Ascending aorta (tissue), 2 donors: ENCODE measurements around the gene LDHB. TPM values are rescaled to one million over a fixed set of nuclear protein-coding genes. Genes with fewer than 3 reads are reported as not detected.
"Not testable (repeated sequence)": the region's sequence is repeated elsewhere in the genome, so short reads cannot be mapped to it uniquely, and the experiment has no call there.

Experiments used
- DNase-seq, 2 donors: peaks; one replicate each; pipeline ENCODE4 v3.0.0-alpha.2; 2019; ENCODE audit warnings: low spot score in 2 of 2
- H3K27ac ChIP-seq, 2 donors: fragments of 200-600 bp; sonication (generic); one replicate each; pipeline ENCODE4 v1.5.1; 2016 to 2017; ENCODE audit warnings: mild to moderate bottlenecking in 1 of 2
- H3K27me3 ChIP-seq: fragments of 200-600 bp; sonication (generic); one replicate; pipeline ENCODE4 v1.5.1; 2017
- H3K36me3 ChIP-seq, 2 donors: fragments of 200-600 bp; sonication (generic); one replicate each; pipeline ENCODE4 v1.5.1; 2016
- H3K4me1 ChIP-seq, 2 donors: fragments of 200-600 bp; sonication (generic); one replicate each; pipeline ENCODE4 v1.5.1; 2016 to 2017; ENCODE audit warnings: mild to moderate bottlenecking in 1 of 2
- H3K4me3 ChIP-seq, 2 donors: fragments of 200-600 bp; sonication (generic); one replicate each; pipeline ENCODE4 v1.5.1; 2016 to 2017; ENCODE audit warnings: mild to moderate bottlenecking in 1 of 2
- H3K9me3 ChIP-seq, 2 donors: fragments of 200-600 bp; sonication (generic); one replicate each; pipeline ENCODE4 v1.5.1; 2016
- CTCF ChIP-seq, 3 experiments: fragments of 200-600 bp in 2 of 3; fragments of 450-650 bp in 1 of 3; sonication (generic) in 2 of 3; IDR thresholded peaks; one replicate each; pipeline ENCODE4 v1.5.1; 2016 to 2019; ENCODE audit warnings: antibody characterized with exemption in 3 of 3, mild to moderate bottlenecking in 1 of 3, moderate library complexity in 1 of 3
- intact Hi-C: fragments of 100-400 bp; cut with DNase I; formaldehyde crosslinking; loops from one replicate; pipeline ENCODE4 v1.15.1; 2023
- total RNA-seq: library from RNA; depleted of rRNA; stranded (reverse); fragments of >200 nt; gene quantifications from one replicate; pipeline ENCODE4 v1.1.0, GENCODE V29; 2016

Gene LDHB
- total RNA-seq, 1 donor from 2014 or later: 125 TPM

- no peak for TF ChIP-seq CTCF (IDR thresholded peaks at IDR 0.05)
- intact Hi-C loops: no loop called here
These were observed 14.5 kb upstream of the LDHB start for GRCh38 chr12:21672146-21672545.

DNA sequence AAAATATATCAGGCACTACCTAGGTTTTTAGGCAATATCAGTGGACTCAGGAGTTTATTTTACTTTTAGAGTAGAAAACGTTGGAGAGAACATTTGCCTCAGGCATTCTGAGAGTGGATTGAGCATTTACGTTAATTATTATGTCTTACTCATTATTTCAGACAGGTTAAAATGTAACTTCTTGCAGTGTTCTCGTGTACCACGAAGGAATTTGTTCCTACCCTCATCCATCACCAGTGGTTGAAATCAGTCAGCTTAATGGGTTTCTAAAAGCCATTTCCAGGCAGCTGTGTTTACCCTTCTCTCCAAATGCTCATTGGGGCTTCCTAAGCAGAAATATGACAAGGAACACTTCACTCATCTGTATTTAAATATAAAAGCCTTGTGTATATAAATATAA lies 9.1 kb upstream of the LDHB start:
- DNase-seq: no peak
- no peaks in the 10 kb centered on the region for H3K4me1 ChIP-seq
- no peak for TF ChIP-seq CTCF (IDR thresholded peaks at IDR 0.05)
- no peaks in the 10 kb centered on the region for H3K36me3 ChIP-seq
- no peaks in the 10 kb centered on the region for H3K9me3 ChIP-seq
- H3K27ac ChIP-seq: no peak overlapping the region
- intact Hi-C loops: no loop called here
- H3K27me3 ChIP-seq: no peaks in the 10 kb centered on the region
- H3K4me3 ChIP-seq: no peak overlapping the region

More at GRCh38 chr12:21672146-21672545, 14.5 kb upstream of the LDHB start:
- no peaks in the 10 kb centered on the region for H3K36me3 ChIP-seq
- no peak overlapping the region for H3K27ac ChIP-seq
- H3K9me3 ChIP-seq: no peaks in the 10 kb centered on the region
- no peaks in the 10 kb centered on the region for H3K4me1 ChIP-seq
- no peaks in the 10 kb centered on the region for H3K27me3 ChIP-seq
- no peak overlapping the region for H3K4me3 ChIP-seq
- no peak for DNase-seq

DNA sequence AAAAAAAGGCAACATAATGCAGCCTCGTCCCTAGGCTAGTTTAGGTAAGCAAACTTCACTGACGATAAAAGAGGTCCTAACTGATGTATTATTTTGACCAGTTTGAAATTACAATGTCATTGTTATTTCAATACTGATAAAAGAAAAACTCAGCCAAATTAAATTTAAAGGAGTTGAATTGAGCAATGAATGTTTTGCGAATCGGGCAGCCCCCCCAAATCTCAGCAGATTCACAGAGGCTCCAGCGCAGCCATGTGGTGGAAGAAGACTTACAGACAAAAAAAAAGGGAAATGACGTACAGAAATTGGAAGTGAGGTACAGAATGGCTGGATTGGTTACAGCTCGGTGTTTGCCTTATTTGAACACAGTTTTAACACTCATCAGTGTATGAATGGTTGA lies 8.2 kb upstream of the LDHB start:
- intact Hi-C loops: no loop called here
- no peaks in the 10 kb centered on the region for H3K27me3 ChIP-seq
- no peaks in the 10 kb centered on the region for H3K9me3 ChIP-seq
- H3K36me3 ChIP-seq: no peaks in the 10 kb centered on the region
- no peak overlapping the region for H3K4me3 ChIP-seq
- no peaks in the 10 kb centered on the region for H3K4me1 ChIP-seq
- TF ChIP-seq CTCF (IDR thresholded peaks at IDR 0.05): no peak
- no peak overlapping the region for H3K27ac ChIP-seq
- no peak for DNase-seq

- Histone ChIP-seq H3K27me3 (no peaks in the 10 kb centered on the region), H3K36me3 (no peaks in the 10 kb centered on the region), H3K9me3 (no peaks in the 10 kb centered on the region), H3K4me1 (no peaks in the 10 kb centered on the region), H3K4me3 (no peak overlapping the region), H3K27ac (no peak overlapping the region)
- no peak for DNase-seq
- intact Hi-C loops: no loop called here
- TF ChIP-seq CTCF (IDR thresholded peaks at IDR 0.05): no peak
These were observed 4.6 kb upstream of the LDHB start for GRCh38 chr12:21662122-21662792.

- DNase-seq: not testable (repeated sequence)
These were observed 3.9 kb upstream of the LDHB start for GRCh38 chr12:21661396-21662093.

GRCh38 chr12:21659383-21659782 lies 1.7 kb upstream of the LDHB start:
- no peak for TF ChIP-seq CTCF (IDR thresholded peaks at IDR 0.05)
- intact Hi-C loops: no loop called here

More at GRCh38 chr12:21661396-21662093, 3.9 kb upstream of the LDHB start:
- H3K27ac ChIP-seq, H3K9me3 ChIP-seq, intact Hi-C loops, H3K4me1 ChIP-seq, H3K4me3 ChIP-seq, H3K36me3 ChIP-seq, H3K27me3 ChIP-seq: not testable (repeated sequence)

More at GRCh38 chr12:21659383-21659782, 1.7 kb upstream of the LDHB start:
- Histone ChIP-seq H3K4me3 (no peak overlapping the region), H3K36me3 (peaks cover 1 to 2% of the 10 kb centered on the region in 2 donors), H3K4me1 (peaks cover 0 to 2% of the 10 kb centered on the region in 2 donors), H3K9me3 (no peaks in the 10 kb centered on the region), H3K27ac (no peak overlapping the region), H3K27me3 (no peaks in the 10 kb centered on the region)
- no peak for DNase-seq
